ENCODE data around the gene GSTK1.

Gene GSTK1

GRCh38 chr7:143255564-143255963, 7.7 kb upstream of the GSTK1 start:
- H3K9me3 ChIP-seq (ENCODE audit: insufficient read depth, low read depth, low read length) = peaks cover 2% of the 10 kb centered on the region
- WGBS (ENCODE audit: extremely low coverage, insufficient coverage, insufficient read length) = no CpG with 5 or more reads among the region's 3 CpGs
- DNase-seq = no peak
- H3K23ac ChIP-seq (ENCODE audit: low read length) = no peak overlapping the region
- peaks cover 2% of the 10 kb centered on the region for H3K79me1 ChIP-seq (ENCODE audit: low read length)
- no peak overlapping the region for H4K8ac ChIP-seq (ENCODE audit: low read depth, low read length)
- H3K18ac ChIP-seq (ENCODE audit: low read length) = no peak overlapping the region
- H2BK5ac ChIP-seq (ENCODE audit: low read depth, low read length, poor library complexity) = no peak overlapping the region
- H4K91ac ChIP-seq (ENCODE audit: low read depth, low read length) = no peak overlapping the region
- no peak overlapping the region for H2AK5ac ChIP-seq (ENCODE audit: low read length)
- no peak overlapping the region for H3K4ac ChIP-seq (ENCODE audit: low read depth, low read length)
- no peaks in the 10 kb centered on the region for H3K4me1 ChIP-seq (ENCODE audit: control insufficient read depth in 1 of 2, insufficient read depth in 2 of 2, low read length in 2 of 2)
- no peak overlapping the region for H3K9ac ChIP-seq (ENCODE audit: low read length)
- no peaks in the 10 kb centered on the region for H3K79me2 ChIP-seq (ENCODE audit: control insufficient read depth, insufficient read depth, low read length, poor library complexity)
- no peaks in the 10 kb centered on the region for H3K36me3 ChIP-seq (ENCODE audit: control insufficient read depth in 1 of 2, insufficient read depth in 2 of 2, low read length in 2 of 2)
- no peaks in the 10 kb centered on the region for H3K27me3 ChIP-seq (ENCODE audit: insufficient read depth, low read length)
- no peak overlapping the region for H2BK120ac ChIP-seq (ENCODE audit: insufficient read depth, low read length, poor library complexity)
- H4K12ac ChIP-seq (ENCODE audit: low read depth, low read length) = no peak overlapping the region
- H3K4me3 ChIP-seq (ENCODE audit: low read depth, low read length) = no peak overlapping the region
- H2AFZ ChIP-seq (ENCODE audit: insufficient read depth, low read length, poor library complexity) = no peak overlapping the region
- H3K14ac ChIP-seq (ENCODE audit: low read length) = no peak overlapping the region
- H3K4me2 ChIP-seq (ENCODE audit: low read length) = no peak overlapping the region
- H3K27ac ChIP-seq (ENCODE audit: low read depth, low read length) = no peak overlapping the region
- no peak overlapping the region for H2BK12ac ChIP-seq (ENCODE audit: low read length)

- Histone ChIP-seq H3K18ac (ENCODE audit: low read length) (no peak overlapping the region), H4K12ac (ENCODE audit: low read depth, low read length) (no peak overlapping the region), H3K23ac (ENCODE audit: low read length) (no peak overlapping the region), H3K27ac (ENCODE audit: low read depth, low read length) (no peak overlapping the region), H4K8ac (ENCODE audit: low read depth, low read length) (no peak overlapping the region), H3K9ac (ENCODE audit: low read length) (no peak overlapping the region), H3K14ac (ENCODE audit: low read length) (no peak overlapping the region), H3K79me2 (ENCODE audit: control insufficient read depth, insufficient read depth, low read length, poor library complexity) (no peaks in the 10 kb centered on the region), H3K4me2 (ENCODE audit: low read length) (no peak overlapping the region), H2BK5ac (ENCODE audit: low read depth, low read length, poor library complexity) (no peak overlapping the region), H2BK12ac (ENCODE audit: low read length) (no peak overlapping the region), H2BK120ac (ENCODE audit: insufficient read depth, low read length, poor library complexity) (no peak overlapping the region), H4K91ac (ENCODE audit: low read depth, low read length) (no peak overlapping the region), H2AK5ac (ENCODE audit: low read length) (no peak overlapping the region), H3K9me3 (ENCODE audit: insufficient read depth, low read depth, low read length) (peaks cover 2% of the 10 kb centered on the region), H3K4me3 (ENCODE audit: low read depth, low read length) (no peak overlapping the region), H3K79me1 (ENCODE audit: low read length) (peaks cover 2% of the 10 kb centered on the region), H3K4ac (ENCODE audit: low read depth, low read length) (no peak overlapping the region), H3K4me1 (ENCODE audit: control insufficient read depth in 1 of 2, insufficient read depth in 2 of 2, low read length in 2 of 2) (no peaks in the 10 kb centered on the region), H3K27me3 (ENCODE audit: insufficient read depth, low read length) (no peaks in the 10 kb centered on the region), H2AFZ (ENCODE audit: insufficient read depth, low read length, poor library complexity) (no peak overlapping the region), H3K36me3 (ENCODE audit: control insufficient read depth in 1 of 2, insufficient read depth in 2 of 2, low read length in 2 of 2) (no peaks in the 10 kb centered on the region)
- WGBS (ENCODE audit: extremely low coverage, insufficient coverage, insufficient read length) = no CpG with 5 or more reads among the region's 3 CpGs
- no peak for DNase-seq
These were observed 6.9 kb upstream of the GSTK1 start for GRCh38 chr7:143256325-143256724.

GRCh38 chr7:143256932-143257331, 6.3 kb upstream of the GSTK1 start:
- Histone ChIP-seq H3K79me2 (ENCODE audit: control insufficient read depth, insufficient read depth, low read length, poor library complexity) (no peaks in the 10 kb centered on the region), H2AFZ (ENCODE audit: insufficient read depth, low read length, poor library complexity) (no peak overlapping the region), H3K4me3 (ENCODE audit: low read depth, low read length) (no peak overlapping the region), H2BK12ac (ENCODE audit: low read length) (no peak overlapping the region), H4K12ac (ENCODE audit: low read depth, low read length) (no peak overlapping the region), H3K27ac (ENCODE audit: low read depth, low read length) (no peak overlapping the region), H3K4me2 (ENCODE audit: low read length) (no peak overlapping the region), H3K9ac (ENCODE audit: low read length) (no peak overlapping the region), H3K27me3 (ENCODE audit: insufficient read depth, low read length) (no peaks in the 10 kb centered on the region), H3K18ac (ENCODE audit: low read length) (no peak overlapping the region), H3K4me1 (ENCODE audit: control insufficient read depth in 1 of 2, insufficient read depth in 2 of 2, low read length in 2 of 2) (no peaks in the 10 kb centered on the region), H3K14ac (ENCODE audit: low read length) (no peak overlapping the region), H4K91ac (ENCODE audit: low read depth, low read length) (no peak overlapping the region), H3K36me3 (ENCODE audit: control insufficient read depth in 1 of 2, insufficient read depth in 2 of 2, low read length in 2 of 2) (no peaks in the 10 kb centered on the region), H2AK5ac (ENCODE audit: low read length) (no peak overlapping the region), H4K8ac (ENCODE audit: low read depth, low read length) (no peak overlapping the region), H3K79me1 (ENCODE audit: low read length) (no peaks in the 10 kb centered on the region), H3K23ac (ENCODE audit: low read length) (no peak overlapping the region), H2BK120ac (ENCODE audit: insufficient read depth, low read length, poor library complexity) (no peak overlapping the region), H3K9me3 (ENCODE audit: insufficient read depth, low read depth, low read length) (peaks cover 2% of the 10 kb centered on the region), H2BK5ac (ENCODE audit: low read depth, low read length, poor library complexity) (no peak overlapping the region), H3K4ac (ENCODE audit: low read depth, low read length) (no peak overlapping the region)
- no CpG with 5 or more reads among the region's 4 CpGs for WGBS (ENCODE audit: extremely low coverage, insufficient coverage, insufficient read length)
- no peak for DNase-seq

GRCh38 chr7:143257501-143257900, 5.7 kb upstream of the GSTK1 start:
- WGBS (ENCODE audit: extremely low coverage, insufficient coverage, insufficient read length) = no CpG with 5 or more reads among the region's 5 CpGs
- Histone ChIP-seq H3K23ac (ENCODE audit: low read length) (no peak overlapping the region), H2BK5ac (ENCODE audit: low read depth, low read length, poor library complexity) (no peak overlapping the region), H3K4me2 (ENCODE audit: low read length) (no peak overlapping the region), H3K27me3 (ENCODE audit: insufficient read depth, low read length) (no peaks in the 10 kb centered on the region), H3K27ac (ENCODE audit: low read depth, low read length) (no peak overlapping the region), H3K79me1 (ENCODE audit: low read length) (no peaks in the 10 kb centered on the region), H2AFZ (ENCODE audit: insufficient read depth, low read length, poor library complexity) (no peak overlapping the region), H3K4me3 (ENCODE audit: low read depth, low read length) (no peak overlapping the region), H3K14ac (ENCODE audit: low read length) (no peak overlapping the region), H4K8ac (ENCODE audit: low read depth, low read length) (no peak overlapping the region), H2BK12ac (ENCODE audit: low read length) (no peak overlapping the region), H3K4me1 (ENCODE audit: control insufficient read depth in 1 of 2, insufficient read depth in 2 of 2, low read length in 2 of 2) (no peaks in the 10 kb centered on the region), H2BK120ac (ENCODE audit: insufficient read depth, low read length, poor library complexity) (no peak overlapping the region), H2AK5ac (ENCODE audit: low read length) (no peak overlapping the region), H3K4ac (ENCODE audit: low read depth, low read length) (no peak overlapping the region), H3K79me2 (ENCODE audit: control insufficient read depth, insufficient read depth, low read length, poor library complexity) (no peaks in the 10 kb centered on the region), H3K18ac (ENCODE audit: low read length) (no peak overlapping the region), H4K12ac (ENCODE audit: low read depth, low read length) (no peak overlapping the region), H3K36me3 (ENCODE audit: control insufficient read depth in 1 of 2, insufficient read depth in 2 of 2, low read length in 2 of 2) (no peaks in the 10 kb centered on the region), H4K91ac (ENCODE audit: low read depth, low read length) (no peak overlapping the region), H3K9ac (ENCODE audit: low read length) (no peak overlapping the region), H3K9me3 (ENCODE audit: insufficient read depth, low read depth, low read length) (peaks cover 2% of the 10 kb centered on the region)
- no peak for DNase-seq
